Mucosa of rectum (tissue), 2 donors: ENCODE data around the gene DZIP1L.

Experiments
- H3K27ac ChIP-seq, 2 donors: one replicate each; pipeline ENCODE4 v1.7.0; 2013; ENCODE audit warnings: inconsistent platforms in 2 of 2, low read depth in 2 of 2, low read length in 2 of 2
- H3K27me3 ChIP-seq, 2 donors: one replicate each; pipeline ENCODE4 v1.7.0; 2013; ENCODE audit warnings: low read length in 2 of 2; ENCODE audit not compliant: control insufficient read depth in 2 of 2, insufficient read depth in 2 of 2
- H3K36me3 ChIP-seq, 2 donors: one replicate each; pipeline ENCODE4 v1.7.0; 2013; ENCODE audit warnings: low read length in 2 of 2; ENCODE audit not compliant: control insufficient read depth in 2 of 2, insufficient read depth in 2 of 2
- H3K4me1 ChIP-seq, 2 donors: one replicate each; pipeline ENCODE4 v1.7.0; 2013; ENCODE audit warnings: low read length in 2 of 2, mild to moderate bottlenecking in 1 of 2; ENCODE audit not compliant: control insufficient read depth in 2 of 2, insufficient read depth in 2 of 2
- H3K4me3 ChIP-seq, 2 donors: one replicate each; pipeline ENCODE4 v1.7.0; 2013; ENCODE audit warnings: low read length in 2 of 2
- H3K9ac ChIP-seq, 2 donors: one replicate each; pipeline ENCODE4 v1.7.0; 2013; ENCODE audit warnings: low read length in 2 of 2, low read depth in 1 of 2, mild to moderate bottlenecking in 1 of 2
- H3K9me3 ChIP-seq, 2 donors: one replicate each; pipeline ENCODE4 v1.7.0; 2013; ENCODE audit warnings: low read length in 2 of 2; ENCODE audit not compliant: control insufficient read depth in 2 of 2
- donor health status: healthy.
- donor health status: Normal muscosa, but diverticular disease.

The DZIP1L gene

GRCh38 chr3:138136201-138136600 lies 20.8 kb upstream of the DZIP1L start:
- no peaks in the 10 kb centered on the region for H3K9me3 ChIP-seq
- H3K4me1 ChIP-seq: no peaks in the 10 kb centered on the region
- no peaks in the 10 kb centered on the region for H3K27me3 ChIP-seq
- H3K9ac ChIP-seq: no peak overlapping the region
- H3K27ac ChIP-seq: peak overlapping the region in 1 of 2 donors; percentile 35
- H3K36me3 ChIP-seq: no peaks in the 10 kb centered on the region
- no peak overlapping the region for H3K4me3 ChIP-seq

- Histone ChIP-seq H3K4me1 (no peaks in the 10 kb centered on the region), H3K4me3 (no peak overlapping the region), H3K27ac (no peak overlapping the region), H3K9me3 (no peaks in the 10 kb centered on the region), H3K9ac (no peak overlapping the region), H3K27me3 (no peaks in the 10 kb centered on the region), H3K36me3 (no peaks in the 10 kb centered on the region)
Observed at GRCh38 chr3:138135833-138136194, 20.4 kb upstream of the DZIP1L start.

- Histone ChIP-seq H3K9me3 (no peaks in the 10 kb centered on the region), H3K36me3 (no peaks in the 10 kb centered on the region), H3K27ac (peak overlapping the region in 1 of 2 donors; percentile 17), H3K27me3 (no peaks in the 10 kb centered on the region), H3K9ac (no peak overlapping the region), H3K4me3 (no peak overlapping the region), H3K4me1 (no peaks in the 10 kb centered on the region)
Observed at GRCh38 chr3:138135146-138135832, 19.9 kb upstream of the DZIP1L start.

GRCh38 chr3:138132239-138132638 lies 16.8 kb upstream of the DZIP1L start, which contains the start of gene A4GNT:
Gene A4GNT, minus strand, starts transcription at chr3:138132390. Its CDS starts 1,134 bp downstream, at chr3:138131256.
- no peaks in the 10 kb centered on the region for H3K36me3 ChIP-seq
- H3K9ac ChIP-seq: no peak within 1 kb of the TSS
- H3K9me3 ChIP-seq: no peaks in the 10 kb centered on the region
- H3K4me3 ChIP-seq: no peak within 1 kb of the TSS
- no peaks in the 10 kb centered on the region for H3K4me1 ChIP-seq
- H3K27ac ChIP-seq: no peak within 1 kb of the TSS
- no peaks in the 10 kb centered on the region for H3K27me3 ChIP-seq

DNA sequence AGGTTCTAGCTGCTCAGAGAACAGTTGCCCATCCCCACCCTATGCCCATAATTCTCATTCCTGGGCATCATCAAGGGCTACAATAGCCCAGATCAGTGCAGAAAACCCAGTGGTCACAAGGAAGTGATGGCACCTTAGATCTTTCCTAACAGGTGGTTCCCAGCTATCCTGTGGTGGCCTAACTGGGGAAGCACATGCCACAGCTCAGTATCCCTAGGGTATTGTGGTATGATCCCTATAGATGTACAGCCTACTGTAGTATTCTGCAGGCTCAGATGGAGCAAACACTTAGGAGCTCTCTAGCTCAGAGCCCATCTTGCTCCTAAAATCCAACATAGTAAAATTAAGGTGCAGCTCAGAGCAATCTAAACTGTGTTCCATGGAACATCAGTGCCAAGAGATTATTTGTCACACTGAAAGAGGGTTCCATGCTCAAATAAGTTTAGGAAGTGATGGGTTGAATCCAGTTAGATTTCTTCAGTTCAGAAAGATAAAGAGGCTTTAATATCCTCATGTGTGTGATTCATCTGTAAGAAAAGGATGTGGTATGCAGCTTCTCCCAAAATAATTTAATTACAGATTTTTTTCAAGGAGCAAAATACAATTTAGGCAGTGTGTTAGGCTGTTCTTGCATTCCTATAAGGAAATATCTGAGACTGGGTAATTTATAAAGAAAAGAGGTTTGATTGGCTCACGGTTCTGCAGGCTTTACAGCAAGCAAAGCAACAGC lies 12.4 kb upstream of the DZIP1L start:
- no peak overlapping the region for H3K27ac ChIP-seq
- no peaks in the 10 kb centered on the region for H3K4me1 ChIP-seq
- H3K9me3 ChIP-seq: no peaks in the 10 kb centered on the region
- no peaks in the 10 kb centered on the region for H3K27me3 ChIP-seq
- no peak overlapping the region for H3K4me3 ChIP-seq
- H3K36me3 ChIP-seq: no peaks in the 10 kb centered on the region
- no peak overlapping the region for H3K9ac ChIP-seq

- Histone ChIP-seq H3K27me3 (no peaks in the 10 kb centered on the region), H3K9me3 (no peaks in the 10 kb centered on the region), H3K36me3 (no peaks in the 10 kb centered on the region), H3K9ac (no peak overlapping the region), H3K4me1 (no peaks in the 10 kb centered on the region), H3K27ac (peak overlapping the region; percentile 10 to 70), H3K4me3 (no peak overlapping the region)
Observed at GRCh38 chr3:138125548-138126221, 10.3 kb upstream of the DZIP1L start.

DNA sequence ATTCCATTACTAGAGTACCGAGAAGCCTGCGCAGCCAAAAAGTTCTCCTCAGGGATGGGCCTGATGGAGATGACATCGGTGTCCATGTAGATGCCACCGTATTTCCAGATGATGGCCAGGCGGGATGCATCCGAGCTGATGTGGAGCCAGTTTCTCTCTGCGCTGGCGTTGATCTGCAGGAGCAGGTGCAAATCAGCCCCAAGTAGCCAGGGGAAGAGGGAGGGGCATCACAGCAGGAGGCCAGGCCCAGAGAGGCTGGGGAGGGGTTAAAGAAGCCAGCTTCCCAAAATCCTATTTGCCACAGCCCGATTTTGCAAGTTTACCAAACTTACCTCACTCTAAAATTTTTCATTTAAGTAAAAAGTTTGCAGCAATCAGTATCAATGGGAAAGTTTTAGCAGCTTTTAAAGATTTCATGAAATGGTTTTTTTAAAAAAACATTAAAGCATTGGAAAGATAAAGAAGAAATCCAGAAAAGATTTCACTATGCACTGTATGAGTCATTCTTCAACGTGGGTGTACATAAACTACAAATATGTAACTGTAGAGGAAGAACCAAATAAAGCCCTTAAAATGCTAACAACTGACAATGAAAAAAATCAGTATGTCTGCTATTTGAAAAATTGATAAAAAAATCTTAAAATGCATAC lies 9.4 kb upstream of the DZIP1L start:
- Histone ChIP-seq H3K9me3 (no peaks in the 10 kb centered on the region), H3K36me3 (no peaks in the 10 kb centered on the region), H3K4me3 (no peak overlapping the region), H3K27ac (no peak overlapping the region), H3K27me3 (no peaks in the 10 kb centered on the region), H3K4me1 (no peaks in the 10 kb centered on the region), H3K9ac (no peak overlapping the region)

DNA sequence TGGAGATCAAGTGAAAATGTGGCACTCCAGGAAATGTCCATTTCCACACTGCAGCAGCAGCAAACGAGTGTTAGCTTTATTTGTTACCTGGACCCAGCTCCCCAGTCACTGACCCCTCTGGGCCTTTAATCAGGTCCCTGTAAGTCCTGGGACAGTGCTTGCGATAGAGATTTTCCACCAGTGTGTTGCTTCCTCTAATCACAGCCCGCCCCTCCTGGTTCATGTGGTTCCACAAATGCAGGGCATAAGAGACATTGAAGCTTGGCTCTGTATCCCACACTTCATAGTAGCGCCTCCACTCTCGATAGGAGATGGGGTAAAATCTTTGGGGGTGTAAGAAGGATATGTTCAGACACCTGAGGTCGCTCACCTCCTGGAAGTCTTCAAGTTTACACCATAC lies 8.8 kb upstream of the DZIP1L start:
- Histone ChIP-seq H3K9me3 (no peaks in the 10 kb centered on the region), H3K36me3 (no peaks in the 10 kb centered on the region), H3K27me3 (no peaks in the 10 kb centered on the region), H3K4me3 (no peak overlapping the region), H3K4me1 (no peaks in the 10 kb centered on the region), H3K27ac (no peak overlapping the region), H3K9ac (no peak overlapping the region)

DNA sequence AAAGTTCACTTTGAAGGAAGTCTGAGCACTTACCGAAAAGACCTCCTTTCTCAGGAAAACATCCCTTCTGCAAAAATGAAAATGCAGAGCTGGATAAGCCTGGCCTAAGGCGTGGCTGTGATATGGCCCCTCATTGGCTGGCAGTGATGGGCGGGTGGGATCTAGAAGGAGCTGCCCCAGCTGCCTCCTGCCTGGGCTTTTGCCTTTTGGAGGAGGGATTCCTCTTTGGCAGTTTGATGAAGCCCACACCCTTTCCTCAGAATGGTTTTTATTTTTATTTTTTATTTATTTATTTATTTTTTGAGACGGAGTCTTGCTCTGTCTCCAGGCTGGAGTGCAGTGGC lies 4.0 kb upstream of the DZIP1L start:
- Histone ChIP-seq H3K9ac (no peak overlapping the region), H3K27ac (no peak overlapping the region), H3K4me1 (peaks cover 4% of the 10 kb centered on the region in 2 donors), H3K4me3 (no peak overlapping the region), H3K9me3 (no peaks in the 10 kb centered on the region), H3K27me3 (no peaks in the 10 kb centered on the region), H3K36me3 (no peaks in the 10 kb centered on the region)
